Measurements from ENCODE around the gene TEAD1.

DNA sequence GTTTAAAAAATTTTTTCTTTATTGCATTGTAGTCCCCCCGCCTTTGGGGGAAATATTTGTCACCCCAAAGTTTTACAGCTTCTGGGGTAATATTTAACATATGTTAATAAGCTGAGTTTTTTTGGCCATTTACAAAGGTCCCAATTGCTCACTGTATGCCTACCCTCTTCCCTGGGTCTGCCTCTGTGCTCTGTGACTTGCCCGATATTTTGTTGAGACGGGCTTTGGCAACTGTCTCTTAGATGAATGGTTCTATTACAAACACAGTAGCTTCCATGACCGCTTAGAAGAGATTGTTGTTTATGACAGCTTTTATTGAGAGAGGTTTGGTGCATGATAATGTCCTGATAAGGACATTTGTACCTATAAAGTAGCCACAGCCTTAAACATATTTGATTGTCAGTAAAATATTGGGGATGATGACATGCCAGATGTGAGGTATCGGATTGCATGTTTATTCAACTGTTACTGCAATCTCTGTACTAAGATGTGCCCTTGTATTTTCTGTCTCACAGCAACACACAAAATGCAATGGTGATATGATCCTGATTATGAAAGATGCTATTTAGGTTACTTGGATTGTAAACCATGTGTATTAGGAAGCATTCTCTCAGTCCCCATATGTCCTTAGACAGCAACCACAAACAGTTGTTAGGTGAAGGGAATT, 103.1 kb downstream of the TEAD1 start:
- no peak for TF ChIP-seq POLR2A (IDR thresholded peaks at IDR 0.05)
- no peak for TF ChIP-seq CTCF (IDR thresholded peaks at IDR 0.05)
- peak; percentile 39 for TF ChIP-seq POLR2AphosphoS5 (IDR thresholded peaks at IDR 0.05)
